H1 (cell line): ENCODE data around the gene NKG7. TPM values are rescaled to one million over a fixed set of nuclear protein-coding genes. Genes with fewer than 3 reads are reported as not detected.

Source experiments
- EGR1 ChIP-seq: IDR thresholded peaks from 2 replicates; pipeline ENCODE4 v1.6.1; 2011; ENCODE audit warnings: low read depth, low read length, borderline replicate concordance
- PHF8 ChIP-seq: fragments of 200-600 bp; sonication (generic); conservative IDR thresholded peaks from 2 replicates; pipeline ENCODE4 v1.7.1; 2012; ENCODE audit warnings: low read depth, mild to moderate bottlenecking, inconsistent platforms, low read length, moderate library complexity
- RNF2 ChIP-seq: fragments of 200-900, 300-1000 bp; sonication (generic); IDR thresholded peaks from 2 replicates; pipeline ENCODE4 v1.7.1; 2016; ENCODE audit warnings: borderline replicate concordance, low read depth, mild to moderate bottlenecking, antibody characterized with exemption, low read length; ENCODE audit not compliant: poor library complexity, severe bottlenecking; ENCODE audit errors: missing control alignments
- polyA plus RNA-seq, 7 experiments: library from polyadenylated mRNA; depleted of rRNA in 3 of 7; stranded (reverse) in 5 of 7; unstranded in 2 of 7; fragments of >200 nt in 5 of 7; fragments of 200-250 nt in 2 of 7; gene quantifications; 1 replicate in 5 of 7; 2 replicates in 1 of 7; 4 replicates in 1 of 7; pipeline versions ENCODE4 v1.2.1 to v1.2.3, GENCODE V29; 2011 to 2013; ENCODE audit warnings: missing spikeins in 2 of 7, mixed read lengths in 2 of 7
- total RNA-seq: library from RNA; stranded (reverse); fragmentation: NEBNext Ultra II Directional; extraction: Animal tissue kit (Norgen Biotek cat#: 25700); gene quantifications from 2 replicates; pipeline ENCODE4 v1.2.1, GENCODE V29; 2021

NKG7 gene
- total and polyA plus RNA-seq, 2 of the 8 experiments (the other 6 are each of a cell fraction or from before 2014, with no cell fraction given) = not detected

DNA sequence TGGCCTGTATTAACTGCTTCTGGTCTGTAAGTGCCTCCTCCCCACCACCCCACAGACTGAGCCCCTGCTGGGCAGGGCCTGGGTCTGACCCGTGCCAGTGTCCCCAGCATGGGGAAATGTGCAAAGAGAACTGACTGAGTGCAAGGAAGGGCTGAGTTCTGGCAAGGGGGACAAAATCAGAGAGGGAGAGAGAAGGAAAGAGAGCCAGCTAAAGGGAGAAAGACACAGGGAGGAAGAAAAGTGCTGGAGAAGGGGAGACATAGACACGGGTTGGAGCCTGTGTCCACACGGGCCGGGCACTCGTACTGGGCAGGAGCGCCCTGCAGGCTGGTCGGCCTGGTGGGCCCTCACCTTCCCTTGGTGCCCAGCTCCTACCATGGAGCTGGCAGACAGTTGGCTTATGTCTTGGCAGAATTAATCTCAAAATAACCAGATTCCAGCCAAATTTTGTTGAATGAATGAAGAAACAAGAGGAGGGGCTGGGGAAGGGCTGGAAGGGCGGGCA, 1.2 kb downstream of the NKG7 start (continued):
- TF ChIP-seq RNF2 = no peak
- no peak for TF ChIP-seq PHF8
- TF ChIP-seq EGR1 = no peak
- TF ChIP-seq, all 59 proteins: peak for 0
